HG03354 (cell line): Measurements from ENCODE around the gene GNA14.
A peak's percentile ranks its signal among the peaks of the same experiment; 100 is the strongest.
"Not testable (repeated sequence)": the region's sequence is repeated elsewhere in the genome, so short reads cannot be mapped to it uniquely, and the experiment has no call there.

Experiments
- ATAC-seq: cut with Tn5 transposase; IDR thresholded peaks from one replicate; pipeline ENCODE4 v1.9.1; 2021; ENCODE audit warnings: mild to moderate bottlenecking; ENCODE audit not compliant: unreplicated experiment, poor library complexity, severe bottlenecking

Gene GNA14

GRCh38 chr9:77460938-77461337 lies 187.2 kb downstream of the GNA14 start:
- no peak for ATAC-seq

- ATAC-seq: peak; percentile 85
Measured at GRCh38 chr9:77457916-77458592, 190.1 kb downstream of the GNA14 start.

GRCh38 chr9:77456829-77457437 lies 191.2 kb downstream of the GNA14 start:
- peak; percentile 85 for ATAC-seq

GRCh38 chr9:77455312-77455927 lies 192.7 kb downstream of the GNA14 start:
- ATAC-seq: peak; percentile 56

- no peak for ATAC-seq
Measured at GRCh38 chr9:77454663-77455062, 193.5 kb downstream of the GNA14 start.

GRCh38 chr9:77453825-77454647 lies 194.1 kb downstream of the GNA14 start:
- no peak for ATAC-seq

GRCh38 chr9:77451507-77451906 lies 196.6 kb downstream of the GNA14 start:
- no peak for ATAC-seq

- no peak for ATAC-seq
Measured at GRCh38 chr9:77450085-77450475, 198.0 kb downstream of the GNA14 start.

- ATAC-seq: no peak
Measured at GRCh38 chr9:77449240-77450084, 198.7 kb downstream of the GNA14 start.

- no peak for ATAC-seq
Measured at GRCh38 chr9:77447646-77448045, 200.5 kb downstream of the GNA14 start.

- no peak for ATAC-seq
Measured at GRCh38 chr9:77442436-77442835, 205.7 kb downstream of the GNA14 start.

GRCh38 chr9:77441124-77441523 lies 207.0 kb downstream of the GNA14 start:
- not testable (repeated sequence) for ATAC-seq

GRCh38 chr9:77440057-77440456 lies 208.1 kb downstream of the GNA14 start:
- ATAC-seq: no peak

GRCh38 chr9:77438653-77439052 lies 209.5 kb downstream of the GNA14 start:
- ATAC-seq: no peak

- ATAC-seq: no peak
Measured at GRCh38 chr9:77435688-77436087, 212.4 kb downstream of the GNA14 start.

- ATAC-seq: no peak
Measured at GRCh38 chr9:77435277-77435676, 212.8 kb downstream of the GNA14 start.

GRCh38 chr9:77433675-77434445 lies 214.3 kb downstream of the GNA14 start:
- ATAC-seq: peak; percentile 90

- ATAC-seq: no peak
Measured at GRCh38 chr9:77432053-77432452, 216.1 kb downstream of the GNA14 start.

- ATAC-seq: no peak
Measured at GRCh38 chr9:77429928-77430327, 218.2 kb downstream of the GNA14 start.
